Measurements from ENCODE around the gene ST6GAL2.

- TF ChIP-seq CTCF (IDR thresholded peaks at IDR 0.05; ENCODE audit: poor library complexity, severe bottlenecking), result no peak
- no peak for TF ChIP-seq EZH2 (IDR thresholded peaks at IDR 0.05; ENCODE audit: borderline replicate concordance, insufficient read depth, low read length, poor library complexity, severe bottlenecking)
- no peak for TF ChIP-seq EP300 (conservative IDR thresholded peaks at IDR 0.05; ENCODE audit: poor library complexity, severe bottlenecking)
- TF ChIP-seq TAF1 (IDR thresholded peaks at IDR 0.05; ENCODE audit: low read depth), result no peak
- TF ChIP-seq MXI1 (conservative IDR thresholded peaks at IDR 0.05; ENCODE audit: poor library complexity, severe bottlenecking), result no peak
- no peak for TF ChIP-seq REST (IDR thresholded peaks at IDR 0.05; ENCODE audit: borderline replicate concordance)
- no peak for TF ChIP-seq SMC3 (conservative IDR thresholded peaks at IDR 0.05; ENCODE audit: poor library complexity)
Measured at GRCh38 chr2:106770986-106771385, 115.0 kb downstream of the ST6GAL2 start.

Measured in neural cell (in vitro differentiated cells).